Spleen (tissue), 11 donors: Measurements from ENCODE around the gene VSTM4. TPM values are rescaled to one million over a fixed set of nuclear protein-coding genes. Genes with fewer than 3 reads are reported as not detected.

Experiments
- DNase-seq: peaks from one replicate; pipeline ENCODE4 v3.0.0-alpha.2; 2020
- H3K27ac ChIP-seq, 8 donors: fragments of 200-600 bp; sonication (generic) in 7 of 8; 1 replicate in 4 of 8; 2 replicates in 4 of 8; pipeline versions ENCODE4 v1.5.0 to v1.8.0; 2016 to 2021; ENCODE audit warnings: inconsistent platforms in 4 of 8, mild to moderate bottlenecking in 4 of 8, moderate library complexity in 1 of 8
- H3K27me3 ChIP-seq, 7 donors: fragments of 200-600 bp; sonication (generic) in 6 of 7; replicated peaks in 1 of 7; 1 replicate in 4 of 7; 2 replicates in 3 of 7; pipeline versions ENCODE4 v1.5.0 to v1.8.0; 2016 to 2021; ENCODE audit warnings: inconsistent platforms in 3 of 7, mild to moderate bottlenecking in 1 of 7
- H3K36me3 ChIP-seq, 6 donors: fragments of 200-600 bp; sonication (generic) in 5 of 6; 1 replicate in 4 of 6; 2 replicates in 2 of 6; pipeline versions ENCODE4 v1.5.0 to v1.8.0; 2016 to 2021; ENCODE audit warnings: inconsistent platforms in 2 of 6
- H3K4me1 ChIP-seq, 6 donors: fragments of 200-600 bp; sonication (generic) in 5 of 6; 1 replicate in 3 of 6; 2 replicates in 3 of 6; pipeline versions ENCODE4 v1.5.0 to v1.8.0; 2016 to 2021; ENCODE audit warnings: inconsistent platforms in 3 of 6
- H3K4me3 ChIP-seq, 8 donors: fragments of 200-600 bp; sonication (generic) in 7 of 8; 1 replicate in 4 of 8; 2 replicates in 4 of 8; pipeline versions ENCODE4 v1.5.0 to v1.8.0; 2016 to 2021; ENCODE audit warnings: inconsistent platforms in 4 of 8, mild to moderate bottlenecking in 4 of 8, moderate library complexity in 2 of 8
- H3K9me3 ChIP-seq, 8 donors: fragments of 200-600 bp; sonication (generic) in 7 of 8; 1 replicate in 4 of 8; 2 replicates in 4 of 8; pipeline versions ENCODE4 v1.5.0 to v1.8.0; 2016 to 2021; ENCODE audit warnings: inconsistent platforms in 4 of 8
- CTCF ChIP-seq, 11 experiments: fragments of 200-600 bp in 7 of 11; fragments of 450-650 bp in 4 of 11; sonication (generic) in 4 of 11; IDR thresholded peaks in 8 of 11; conservative IDR thresholded peaks in 3 of 11; 1 replicate in 7 of 11; 2 replicates in 4 of 11; pipeline versions ENCODE4 v1.4.0 to v1.8.0; 2016 to 2021; ENCODE audit warnings: antibody characterized with exemption in 11 of 11, inconsistent platforms in 4 of 11, mild to moderate bottlenecking in 1 of 11
- POLR2A ChIP-seq, 3 donors: fragments of 450-650 bp; IDR thresholded peaks; one replicate each; pipeline ENCODE4 v1.5.1; 2017; ENCODE audit warnings: antibody characterized with exemption in 3 of 3, mild to moderate bottlenecking in 1 of 3
- POLR2AphosphoS5 ChIP-seq, 3 donors: sonication (generic); formaldehyde crosslinking; IDR thresholded peaks; one replicate each; pipeline ENCODE4 v1.5.1; 2017; ENCODE audit warnings: antibody characterized with exemption in 3 of 3
- WGBS, 5 donors: extraction: QIAGEN DNeasy Blood & Tissue Kit in 3 of 5; methylation state at CpG; one replicate each; pipeline versions ENCODE4 v1.1.5 to v1.1.7; 2013 to 2018; 5-methylcytosine and 5-hydroxymethylcytosine counted together
- intact Hi-C: fragments of 100-400 bp; cut with DNase I; formaldehyde crosslinking; loops from one replicate; pipeline ENCODE4 v1.15.0; 2023; ENCODE audit warnings: low total_unique reads
- polyA plus RNA-seq, 3 donors: library from polyadenylated mRNA; stranded (reverse); fragments of 200-250 nt; gene quantifications; one replicate each; pipeline ENCODE4 v1.2.1, GENCODE V29; 2013
- total RNA-seq, 7 donors: library from RNA; depleted of rRNA in 3 of 7; stranded (reverse); fragments of >200 nt in 3 of 7; fragmentation: NEBNext Ultra II Directional in 4 of 7; extraction: Animal tissue kit (Norgen Biotek cat#: 25700) in 4 of 7; gene quantifications; one replicate each; pipeline versions ENCODE4 v1.1.0 to v1.2.1, GENCODE V29; 2016 to 2021
- donor health status: healthy with polysubstance abuse.
- donor health status: DM: no; HTN: no; CAD: no; lungs with moderate emphysema.
- donor health status: DM: no; HTN: no; CAD: no.
- donor health status: Bipolar disorder and iron deficiency.
- donor health status: healthy.
- donor health status: DM: no; HTN: no; CAD: no.
- donor health status: DM: yes; HTN: yes; CAD: no.

VSTM4 gene
- total and polyA plus RNA-seq, 10 donors: 0.57 to 6.8 (median 3.1) TPM

DNA sequence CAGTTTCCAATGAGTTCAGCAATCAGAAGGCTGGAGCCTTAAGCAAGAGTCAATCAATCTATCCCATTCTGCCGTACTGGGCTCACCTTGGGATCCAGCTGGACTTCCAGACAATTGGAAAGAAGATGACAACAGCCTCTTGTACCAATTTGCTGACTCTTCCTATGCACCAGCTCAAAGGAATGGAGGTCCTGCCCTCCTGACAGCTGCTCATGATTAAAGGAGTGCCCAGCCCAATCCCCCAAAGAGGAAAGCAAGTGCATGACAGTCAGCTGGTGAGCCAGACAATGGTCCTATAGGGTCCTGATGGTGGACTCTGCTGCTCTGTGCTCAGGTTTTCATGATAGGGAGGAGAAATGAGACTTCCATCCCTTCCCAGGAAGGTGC is 25.1 kb downstream of the VSTM4 start:
- no peak for DNase-seq
- H3K27ac ChIP-seq: no peak overlapping the region
- TF ChIP-seq POLR2AphosphoS5 (IDR thresholded peaks at IDR 0.05) (no peak), POLR2A (IDR thresholded peaks at IDR 0.05) (no peak), CTCF (IDR thresholded peaks at IDR 0.05 in 8 of 11, conservative IDR thresholded peaks at IDR 0.05 in 3 of 11) (no peak)
- no peaks in the 10 kb centered on the region for H3K36me3 ChIP-seq
- no peaks in the 10 kb centered on the region for H3K4me1 ChIP-seq
- H3K4me3 ChIP-seq: no peak overlapping the region
- 63 to 83% (median 71%) methylated on average over 1 of the region's 1 CpG for WGBS, 5 donors
- peaks cover 0 to 15% (median 0%) of the 10 kb centered on the region in 7 donors for H3K27me3 ChIP-seq
- H3K9me3 ChIP-seq: peaks cover 0 to 20% (median 16%) of the 10 kb centered on the region in 8 donors
- intact Hi-C loops: no loop called here

- no peaks in the 10 kb centered on the region for H3K4me1 ChIP-seq
- H3K36me3 ChIP-seq: no peaks in the 10 kb centered on the region
- TF ChIP-seq POLR2A (IDR thresholded peaks at IDR 0.05): no peak
- no peak for TF ChIP-seq CTCF (IDR thresholded peaks at IDR 0.05 in 8 of 11, conservative IDR thresholded peaks at IDR 0.05 in 3 of 11)
- TF ChIP-seq POLR2AphosphoS5 (IDR thresholded peaks at IDR 0.05): no peak
- no peak for DNase-seq
- no peak overlapping the region for H3K4me3 ChIP-seq
- H3K27me3 ChIP-seq: peaks cover 0 to 15% (median 0%) of the 10 kb centered on the region in 7 donors
- intact Hi-C loops: no loop called here
- peaks cover 0 to 20% (median 16%) of the 10 kb centered on the region in 8 donors for H3K9me3 ChIP-seq
- H3K27ac ChIP-seq: no peak overlapping the region
- WGBS, 5 donors: 78 to 86% (median 85%) methylated on average over 3 of the region's 3 CpGs
Observed at GRCh38 chr10:49089557-49090188, 25.6 kb downstream of the VSTM4 start.

DNA sequence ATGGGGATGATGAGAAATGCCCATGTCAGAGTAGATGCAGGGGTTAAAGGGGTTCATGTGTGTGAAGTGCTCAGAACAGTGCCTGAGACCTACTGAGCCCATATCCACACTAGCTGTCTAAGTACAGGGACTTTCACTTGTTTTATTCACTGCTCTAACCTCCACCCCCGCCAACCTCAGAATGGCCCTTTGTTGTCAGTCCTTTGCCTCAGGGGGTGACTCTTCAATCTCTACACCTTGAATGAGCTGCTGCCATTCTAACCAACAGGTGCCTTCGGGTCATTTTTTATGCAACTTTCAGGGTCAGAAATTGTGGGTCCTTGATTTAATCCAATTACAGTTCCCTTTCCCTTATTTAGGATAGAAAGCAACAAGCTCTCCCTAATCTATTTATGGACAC is 26.2 kb downstream of the VSTM4 start:
- Histone ChIP-seq H3K27me3 (peaks cover 0 to 15% (median 0%) of the 10 kb centered on the region in 7 donors), H3K4me1 (no peaks in the 10 kb centered on the region), H3K4me3 (no peak overlapping the region), H3K36me3 (no peaks in the 10 kb centered on the region), H3K27ac (no peak overlapping the region), H3K9me3 (peaks cover 0 to 20% (median 16%) of the 10 kb centered on the region in 8 donors)
- TF ChIP-seq POLR2AphosphoS5 (IDR thresholded peaks at IDR 0.05) (no peak), POLR2A (IDR thresholded peaks at IDR 0.05) (no peak), CTCF (IDR thresholded peaks at IDR 0.05 in 8 of 11, conservative IDR thresholded peaks at IDR 0.05 in 3 of 11) (no peak)
- no peak for DNase-seq
- intact Hi-C loops: no loop called here
- WGBS, 5 donors: 89 to 96% (median 92%) methylated on average over 2 of the region's 2 CpGs

- intact Hi-C loops: no loop called here
Observed at GRCh38 chr10:49086889-49087288, 28.4 kb downstream of the VSTM4 start.

More at GRCh38 chr10:49086889-49087288, 28.4 kb downstream of the VSTM4 start:
- Histone ChIP-seq H3K27ac (no peak overlapping the region), H3K36me3 (no peaks in the 10 kb centered on the region), H3K4me1 (peaks cover 0 to 7% (median 0%) of the 10 kb centered on the region in 6 donors), H3K27me3 (peaks cover 0 to 15% (median 0%) of the 10 kb centered on the region in 7 donors), H3K9me3 (peaks cover 0 to 20% (median 16%) of the 10 kb centered on the region in 8 donors), H3K4me3 (no peak overlapping the region)
- no peak for DNase-seq
- TF ChIP-seq POLR2A (IDR thresholded peaks at IDR 0.05) (no peak), CTCF (IDR thresholded peaks at IDR 0.05 in 8 of 11, conservative IDR thresholded peaks at IDR 0.05 in 3 of 11) (no peak), POLR2AphosphoS5 (IDR thresholded peaks at IDR 0.05) (no peak)
- WGBS, 5 donors: 85 to 92% (median 90%) methylated on average over 3 of the region's 3 CpGs
